ENCODE measurements around the gene CPNE7.

Gene CPNE7

DNA sequence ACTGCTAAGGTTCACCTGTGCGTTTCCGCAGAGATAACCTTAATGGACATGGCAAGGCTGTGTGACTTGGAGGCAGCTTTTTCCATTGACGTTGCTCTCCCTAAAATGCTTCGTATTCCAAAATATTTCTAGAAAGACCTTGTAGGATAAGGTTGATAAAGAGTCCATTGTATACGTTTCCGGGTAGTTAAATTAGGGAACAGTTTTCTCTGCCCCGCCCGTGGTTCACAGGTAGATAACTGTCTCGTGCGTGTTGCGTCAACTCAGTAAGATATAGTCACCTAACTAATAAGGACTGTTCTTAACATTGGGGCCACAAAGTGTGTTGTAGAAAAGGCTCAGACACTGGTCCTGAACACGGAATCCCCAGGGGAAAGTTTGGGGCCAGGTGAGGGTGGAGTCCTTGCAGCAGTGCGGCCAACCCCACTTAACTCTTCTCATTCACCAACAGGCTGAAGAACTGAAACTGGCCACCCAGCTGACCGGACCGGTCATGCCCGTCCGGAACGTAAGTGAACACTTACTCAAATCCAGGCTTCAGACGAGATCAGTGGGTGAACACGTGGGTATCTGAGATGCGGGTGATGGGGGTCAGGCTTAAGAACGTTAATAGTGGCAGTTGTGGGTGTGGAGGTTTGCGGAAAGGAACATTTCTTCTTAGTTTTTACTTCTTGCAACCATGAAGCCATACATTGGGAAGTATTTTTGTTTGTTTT lies 13.5 kb upstream of the CPNE7 start:
- POLR2A ChIA-PET = no interaction called here
- CTCF ChIA-PET = interaction anchor here (0.7 kb wide), 2 partner anchors 96 to 317 kb away, joined by 3 read pairs; partner anchors contain the start of genes CHMP1A and SPATA33
- peaks cover 5 to 51% of the 10 kb centered on the region in 2 experiments; a peak in 2 of 3 replicates for H3K36me3 ChIP-seq (ENCODE audit: control insufficient read depth in 2 of 2, insufficient read depth in 1 of 2, low read length in 2 of 2)
- peak overlapping the region; percentile 67 for H3K4me3 ChIP-seq (ENCODE audit: low read depth, low read length)
- H3K9me3 ChIP-seq (ENCODE audit: control insufficient read depth, insufficient read depth, low read depth, low read length) = no peaks in the 10 kb centered on the region
- H3K4me1 ChIP-seq (ENCODE audit: control insufficient read depth, insufficient read depth, low read length) = peaks cover 9% of the 10 kb centered on the region
- H3K27ac ChIP-seq (ENCODE audit: extremely low read depth, low read depth, low read length) = peak overlapping the region; percentile 100
- TF ChIP-seq ZNF660 (tag by site-specific recombination; IDR thresholded peaks at IDR 0.05) (peak; percentile 32; the same call in 1 of the 2 replicates), PATZ1 (tag by site-specific recombination; IDR thresholded peaks at IDR 0.05) (0 out of 2 replicates have a peak, but pooled peaks have one; percentile 24), ZNF2 (tag by site-specific recombination; IDR thresholded peaks at IDR 0.05) (0 out of 2 replicates have a peak, but pooled peaks have one; percentile 12), PRDM1 (tag by site-specific recombination; IDR thresholded peaks at IDR 0.05) (no peak), ZNF223 (tag by site-specific recombination; IDR thresholded peaks at IDR 0.05) (no peak), ZNF302 (tag by site-specific recombination; IDR thresholded peaks at IDR 0.05; ENCODE audit: low read depth) (no peak), ZFHX2 (tag by site-specific recombination; conservative IDR thresholded peaks at IDR 0.05) (peak; percentile 48), EGR2 (tag by site-specific recombination; IDR thresholded peaks at IDR 0.05; ENCODE audit: low read depth) (peak; percentile 47; the same call in 1 of the 2 replicates), ZNF18 (tag by site-specific recombination; IDR thresholded peaks at IDR 0.05) (no peak)
- TF ChIP-seq, protein P1, sequence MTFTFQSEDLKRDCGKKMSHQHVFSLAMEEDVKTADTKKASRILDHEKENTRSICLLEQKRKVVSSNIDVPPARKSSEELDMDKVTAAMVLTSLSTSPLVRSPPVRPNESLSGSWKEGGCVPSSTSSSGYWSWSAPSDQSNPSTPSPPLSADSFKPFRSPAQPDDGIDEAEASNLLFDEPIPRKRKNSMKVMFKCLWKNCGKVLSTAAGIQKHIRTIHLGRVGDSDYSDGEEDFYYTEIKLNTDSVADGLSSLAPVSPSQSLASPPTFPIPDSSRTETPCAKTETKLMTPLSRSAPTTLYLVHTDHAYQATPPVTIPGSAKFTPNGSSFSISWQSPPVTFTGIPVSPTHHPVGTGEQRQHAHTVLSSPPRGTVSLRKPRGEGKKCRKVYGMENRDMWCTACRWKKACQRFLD (tag by site-specific recombination; IDR thresholded peaks at IDR 0.05) = no peak
- TF ChIP-seq, protein P2, sequence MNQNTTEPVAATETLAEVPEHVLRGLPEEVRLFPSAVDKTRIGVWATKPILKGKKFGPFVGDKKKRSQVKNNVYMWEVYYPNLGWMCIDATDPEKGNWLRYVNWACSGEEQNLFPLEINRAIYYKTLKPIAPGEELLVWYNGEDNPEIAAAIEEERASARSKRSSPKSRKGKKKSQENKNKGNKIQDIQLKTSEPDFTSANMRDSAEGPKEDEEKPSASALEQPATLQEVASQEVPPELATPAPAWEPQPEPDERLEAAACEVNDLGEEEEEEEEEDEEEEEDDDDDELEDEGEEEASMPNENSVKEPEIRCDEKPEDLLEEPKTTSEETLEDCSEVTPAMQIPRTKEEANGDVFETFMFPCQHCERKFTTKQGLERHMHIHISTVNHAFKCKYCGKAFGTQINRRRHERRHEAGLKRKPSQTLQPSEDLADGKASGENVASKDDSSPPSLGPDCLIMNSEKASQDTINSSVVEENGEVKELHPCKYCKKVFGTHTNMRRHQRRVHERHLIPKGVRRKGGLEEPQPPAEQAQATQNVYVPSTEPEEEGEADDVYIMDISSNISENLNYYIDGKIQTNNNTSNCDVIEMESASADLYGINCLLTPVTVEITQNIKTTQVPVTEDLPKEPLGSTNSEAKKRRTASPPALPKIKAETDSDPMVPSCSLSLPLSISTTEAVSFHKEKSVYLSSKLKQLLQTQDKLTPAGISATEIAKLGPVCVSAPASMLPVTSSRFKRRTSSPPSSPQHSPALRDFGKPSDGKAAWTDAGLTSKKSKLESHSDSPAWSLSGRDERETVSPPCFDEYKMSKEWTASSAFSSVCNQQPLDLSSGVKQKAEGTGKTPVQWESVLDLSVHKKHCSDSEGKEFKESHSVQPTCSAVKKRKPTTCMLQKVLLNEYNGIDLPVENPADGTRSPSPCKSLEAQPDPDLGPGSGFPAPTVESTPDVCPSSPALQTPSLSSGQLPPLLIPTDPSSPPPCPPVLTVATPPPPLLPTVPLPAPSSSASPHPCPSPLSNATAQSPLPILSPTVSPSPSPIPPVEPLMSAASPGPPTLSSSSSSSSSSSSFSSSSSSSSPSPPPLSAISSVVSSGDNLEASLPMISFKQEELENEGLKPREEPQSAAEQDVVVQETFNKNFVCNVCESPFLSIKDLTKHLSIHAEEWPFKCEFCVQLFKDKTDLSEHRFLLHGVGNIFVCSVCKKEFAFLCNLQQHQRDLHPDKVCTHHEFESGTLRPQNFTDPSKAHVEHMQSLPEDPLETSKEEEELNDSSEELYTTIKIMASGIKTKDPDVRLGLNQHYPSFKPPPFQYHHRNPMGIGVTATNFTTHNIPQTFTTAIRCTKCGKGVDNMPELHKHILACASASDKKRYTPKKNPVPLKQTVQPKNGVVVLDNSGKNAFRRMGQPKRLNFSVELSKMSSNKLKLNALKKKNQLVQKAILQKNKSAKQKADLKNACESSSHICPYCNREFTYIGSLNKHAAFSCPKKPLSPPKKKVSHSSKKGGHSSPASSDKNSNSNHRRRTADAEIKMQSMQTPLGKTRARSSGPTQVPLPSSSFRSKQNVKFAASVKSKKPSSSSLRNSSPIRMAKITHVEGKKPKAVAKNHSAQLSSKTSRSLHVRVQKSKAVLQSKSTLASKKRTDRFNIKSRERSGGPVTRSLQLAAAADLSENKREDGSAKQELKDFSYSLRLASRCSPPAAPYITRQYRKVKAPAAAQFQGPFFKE (tag by site-specific recombination; IDR thresholded peaks at IDR 0.05; ENCODE audit: borderline replicate concordance) = peak; percentile 90

DNA sequence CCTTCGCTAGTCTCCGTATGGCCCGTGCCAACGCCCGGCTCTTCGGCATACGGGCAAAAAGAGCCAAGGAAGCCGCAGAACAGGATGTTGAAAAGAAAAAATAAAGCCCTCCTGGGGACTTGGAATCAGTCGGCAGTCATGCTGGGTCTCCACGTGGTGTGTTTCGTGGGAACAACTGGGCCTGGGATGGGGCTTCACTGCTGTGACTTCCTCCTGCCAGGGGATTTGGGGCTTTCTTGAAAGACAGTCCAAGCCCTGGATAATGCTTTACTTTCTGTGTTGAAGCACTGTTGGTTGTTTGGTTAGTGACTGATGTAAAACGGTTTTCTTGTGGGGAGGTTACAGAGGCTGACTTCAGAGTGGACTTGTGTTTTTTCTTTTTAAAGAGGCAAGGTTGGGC lies 12.6 kb upstream of the CPNE7 start:
- TF ChIP-seq ZIC2 (tag by site-specific recombination; IDR thresholded peaks at IDR 0.05) = peak; percentile 62
- TF ChIP-seq, protein P3, sequence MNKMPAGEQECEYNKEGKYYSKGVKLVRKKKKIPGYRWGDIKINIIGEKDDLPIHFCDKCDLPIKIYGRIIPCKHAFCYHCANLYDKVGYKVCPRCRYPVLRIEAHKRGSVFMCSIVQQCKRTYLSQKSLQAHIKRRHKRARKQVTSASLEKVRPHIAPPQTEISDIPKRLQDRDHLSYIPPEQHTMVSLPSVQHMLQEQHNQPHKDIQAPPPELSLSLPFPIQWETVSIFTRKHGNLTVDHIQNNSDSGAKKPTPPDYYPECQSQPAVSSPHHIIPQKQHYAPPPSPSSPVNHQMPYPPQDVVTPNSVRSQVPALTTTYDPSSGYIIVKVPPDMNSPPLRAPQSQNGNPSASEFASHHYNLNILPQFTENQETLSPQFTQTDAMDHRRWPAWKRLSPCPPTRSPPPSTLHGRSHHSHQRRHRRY (tag by site-specific recombination; IDR thresholded peaks at IDR 0.05) = no peak
- TF ChIP-seq, protein P4, sequence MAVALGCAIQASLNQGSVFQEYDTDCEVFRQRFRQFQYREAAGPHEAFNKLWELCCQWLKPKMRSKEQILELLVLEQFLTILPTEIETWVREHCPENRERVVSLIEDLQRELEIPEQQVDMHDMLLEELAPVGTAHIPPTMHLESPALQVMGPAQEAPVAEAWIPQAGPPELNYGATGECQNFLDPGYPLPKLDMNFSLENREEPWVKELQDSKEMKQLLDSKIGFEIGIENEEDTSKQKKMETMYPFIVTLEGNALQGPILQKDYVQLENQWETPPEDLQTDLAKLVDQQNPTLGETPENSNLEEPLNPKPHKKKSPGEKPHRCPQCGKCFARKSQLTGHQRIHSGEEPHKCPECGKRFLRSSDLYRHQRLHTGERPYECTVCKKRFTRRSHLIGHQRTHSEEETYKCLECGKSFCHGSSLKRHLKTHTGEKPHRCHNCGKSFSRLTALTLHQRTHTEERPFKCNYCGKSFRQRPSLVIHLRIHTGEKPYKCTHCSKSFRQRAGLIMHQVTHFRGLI (tag by site-specific recombination; IDR thresholded peaks at IDR 0.05) = peak; percentile 79; the same call in 1 of the 2 replicates
- ChIA-PET POLR2A (no interaction called here), CTCF (interaction anchor here (0.7 kb wide), 1 partner anchor 318 kb away, joined by 3 read pairs; no protein-coding TSS in a partner anchor)
- no peak overlapping the region for H3K4me3 ChIP-seq (ENCODE audit: low read depth, low read length)
- H3K36me3 ChIP-seq (ENCODE audit: control insufficient read depth in 2 of 2, insufficient read depth in 1 of 2, low read length in 2 of 2) = peaks cover 5 to 47% of the 10 kb centered on the region in 2 experiments; a peak in 2 of 3 replicates
- no peaks in the 10 kb centered on the region for H3K9me3 ChIP-seq (ENCODE audit: control insufficient read depth, insufficient read depth, low read depth, low read length)
- H3K27ac ChIP-seq (ENCODE audit: extremely low read depth, low read depth, low read length) = peak overlapping the region; percentile 67
- peaks cover 9% of the 10 kb centered on the region for H3K4me1 ChIP-seq (ENCODE audit: control insufficient read depth, insufficient read depth, low read length)

Measured in HEK293 (cell line).